ENCODE measurements around the gene DACT3. TPM values are rescaled to one million over a fixed set of nuclear protein-coding genes. Genes with fewer than 3 reads are reported as not detected.

DACT3 gene
- polyA plus RNA-seq, 1 of the 3 experiments (the other 2 are of a cell fraction), result 9.5 TPM

- Histone ChIP-seq H3K9me3 (no peaks in the 10 kb centered on the region), H3K4me1 (ENCODE audit: control insufficient read depth in 1 of 2, insufficient read depth in 2 of 2, low read depth in 1 of 2, low read length in 1 of 2) (peaks cover 19 to 48% of the 10 kb centered on the region in 2 experiments), H3K27ac (ENCODE audit: low read depth in 2 of 2, low read length in 1 of 2) (no peak overlapping the region; a peak in 1 of 4 replicates), H3F3A (replicated peaks; ENCODE audit: insufficient read depth) (peaks cover 4% of the 10 kb centered on the region), H3K4me3 (ENCODE audit: low read depth in 2 of 2, low read length in 1 of 2) (no peak overlapping the region), H3K27me3 (ENCODE audit: insufficient read depth) (no peaks in the 10 kb centered on the region), H3K79me2 (ENCODE audit: insufficient read depth) (peaks cover 44% of the 10 kb centered on the region), H2AFZ (ENCODE audit: low read depth) (no peak overlapping the region), H3K4me2 (no peak overlapping the region), H3K9me2 (no peaks in the 10 kb centered on the region), H3K9ac (no peak overlapping the region), H3K36me3 (replicated peaks in 1 of 2; ENCODE audit: control insufficient read depth in 1 of 2, insufficient read depth in 2 of 2, low read length in 1 of 2) (peaks cover 19 to 53% of the 10 kb centered on the region in 2 experiments), H4K20me1 (ENCODE audit: insufficient read depth) (peaks cover 38% of the 10 kb centered on the region)
- WGBS (ENCODE audit: low lambda C conversion rate), result 88% methylated on average over 12 of the region's 12 CpGs
- DNase-seq, result peak; percentile 6
- ChIA-PET POLR2A (interaction anchor here (2.7 kb wide), 1 partner anchor 23 kb away, joined by 8 read pairs; no protein-coding TSS in a partner anchor), CTCF (interaction anchor here (1.4 to 23.7 kb wide), 3 partner anchors 13 to 146 kb away, joined by 3 to 471 read pairs (median 4); partner anchors contain the start of gene DACT3)
- TF ChIP-seq MEF2A (IDR thresholded peaks at IDR 0.05; ENCODE audit: borderline replicate concordance, low read depth) (no peak), FOSL2 (IDR thresholded peaks at IDR 0.05; ENCODE audit: borderline replicate concordance, low read depth) (no peak), NRF1 (IDR thresholded peaks at IDR 0.05; ENCODE audit: low read depth, low read length) (no peak), JUND (IDR thresholded peaks at IDR 0.05) (no peak), FOXJ3 (CRISPR knock-in tag; IDR thresholded peaks at IDR 0.05) (no peak), TAF1 (IDR thresholded peaks at IDR 0.05; ENCODE audit: borderline replicate concordance, low read depth, low read length) (no peak), CHD2 (IDR thresholded peaks at IDR 0.05; ENCODE audit: low read length, partially characterized antibody) (no peak), ZBTB33 (IDR thresholded peaks at IDR 0.05; ENCODE audit: borderline replicate concordance, low read depth) (no peak), RCOR1 (IDR thresholded peaks at IDR 0.05; ENCODE audit: low read length) (no peak)
- TF ChIP-seq, protein P1, sequence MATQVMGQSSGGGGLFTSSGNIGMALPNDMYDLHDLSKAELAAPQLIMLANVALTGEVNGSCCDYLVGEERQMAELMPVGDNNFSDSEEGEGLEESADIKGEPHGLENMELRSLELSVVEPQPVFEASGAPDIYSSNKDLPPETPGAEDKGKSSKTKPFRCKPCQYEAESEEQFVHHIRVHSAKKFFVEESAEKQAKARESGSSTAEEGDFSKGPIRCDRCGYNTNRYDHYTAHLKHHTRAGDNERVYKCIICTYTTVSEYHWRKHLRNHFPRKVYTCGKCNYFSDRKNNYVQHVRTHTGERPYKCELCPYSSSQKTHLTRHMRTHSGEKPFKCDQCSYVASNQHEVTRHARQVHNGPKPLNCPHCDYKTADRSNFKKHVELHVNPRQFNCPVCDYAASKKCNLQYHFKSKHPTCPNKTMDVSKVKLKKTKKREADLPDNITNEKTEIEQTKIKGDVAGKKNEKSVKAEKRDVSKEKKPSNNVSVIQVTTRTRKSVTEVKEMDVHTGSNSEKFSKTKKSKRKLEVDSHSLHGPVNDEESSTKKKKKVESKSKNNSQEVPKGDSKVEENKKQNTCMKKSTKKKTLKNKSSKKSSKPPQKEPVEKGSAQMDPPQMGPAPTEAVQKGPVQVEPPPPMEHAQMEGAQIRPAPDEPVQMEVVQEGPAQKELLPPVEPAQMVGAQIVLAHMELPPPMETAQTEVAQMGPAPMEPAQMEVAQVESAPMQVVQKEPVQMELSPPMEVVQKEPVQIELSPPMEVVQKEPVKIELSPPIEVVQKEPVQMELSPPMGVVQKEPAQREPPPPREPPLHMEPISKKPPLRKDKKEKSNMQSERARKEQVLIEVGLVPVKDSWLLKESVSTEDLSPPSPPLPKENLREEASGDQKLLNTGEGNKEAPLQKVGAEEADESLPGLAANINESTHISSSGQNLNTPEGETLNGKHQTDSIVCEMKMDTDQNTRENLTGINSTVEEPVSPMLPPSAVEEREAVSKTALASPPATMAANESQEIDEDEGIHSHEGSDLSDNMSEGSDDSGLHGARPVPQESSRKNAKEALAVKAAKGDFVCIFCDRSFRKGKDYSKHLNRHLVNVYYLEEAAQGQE (IDR thresholded peaks at IDR 0.05; ENCODE audit: low read depth, low read length), result no peak
- TF ChIP-seq, protein P2, sequence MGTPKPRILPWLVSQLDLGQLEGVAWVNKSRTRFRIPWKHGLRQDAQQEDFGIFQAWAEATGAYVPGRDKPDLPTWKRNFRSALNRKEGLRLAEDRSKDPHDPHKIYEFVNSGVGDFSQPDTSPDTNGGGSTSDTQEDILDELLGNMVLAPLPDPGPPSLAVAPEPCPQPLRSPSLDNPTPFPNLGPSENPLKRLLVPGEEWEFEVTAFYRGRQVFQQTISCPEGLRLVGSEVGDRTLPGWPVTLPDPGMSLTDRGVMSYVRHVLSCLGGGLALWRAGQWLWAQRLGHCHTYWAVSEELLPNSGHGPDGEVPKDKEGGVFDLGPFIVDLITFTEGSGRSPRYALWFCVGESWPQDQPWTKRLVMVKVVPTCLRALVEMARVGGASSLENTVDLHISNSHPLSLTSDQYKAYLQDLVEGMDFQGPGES (IDR thresholded peaks at IDR 0.05; ENCODE audit: low read depth, low read length), result no peak
These were observed 53.5 kb downstream of the DACT3 start for GRCh38 chr19:46607448-46607841.

Data from SK-N-SH (cell line).